Measurements from ENCODE around the gene TBC1D13. TPM values are rescaled to one million over a fixed set of nuclear protein-coding genes. Genes with fewer than 3 reads are reported as not detected.

The TBC1D13 gene
- polyA plus RNA-seq, 2 of the 4 experiments (the other 2 are of a cell fraction) = 13.9 to 17.6 TPM

DNA sequence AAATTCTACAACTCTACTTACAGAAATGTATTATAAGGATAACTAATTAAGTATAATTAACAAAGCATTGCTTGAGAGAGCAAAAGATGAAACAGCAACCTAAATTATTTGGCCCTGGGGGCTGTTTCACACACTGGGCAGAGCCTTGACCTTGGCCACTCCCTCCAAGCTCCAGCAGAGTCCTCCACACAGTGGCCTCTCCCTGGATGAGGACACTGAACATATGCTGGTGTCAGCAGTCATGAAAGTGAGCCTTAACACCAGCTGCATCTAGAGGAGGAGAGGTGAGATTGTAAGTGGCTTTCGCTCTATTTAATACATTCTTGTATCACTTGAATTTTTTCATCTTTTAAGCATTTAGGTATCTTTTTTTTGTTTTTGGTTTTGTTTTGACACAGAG is 39.8 kb upstream of the TBC1D13 start (continued):
- TF ChIP-seq EHMT2 (IDR thresholded peaks at IDR 0.05; ENCODE audit: low read depth) = no peak
- no peak for TF ChIP-seq FOSB (CRISPR knock-in tag; IDR thresholded peaks at IDR 0.05)
- TF ChIP-seq ELK1 (IDR thresholded peaks at IDR 0.05; ENCODE audit: low read depth, low read length) = no peak
- no peak for TF ChIP-seq ZNF302 (CRISPR knock-in tag; IDR thresholded peaks at IDR 0.05)
- TF ChIP-seq NR3C1 (IDR thresholded peaks at IDR 0.05) = no peak
- TF ChIP-seq ZFP36 (IDR thresholded peaks at IDR 0.05; ENCODE audit: borderline replicate concordance, partially characterized antibody) = no peak
- no peak for TF ChIP-seq MAX (IDR thresholded peaks at IDR 0.05)
- no peak for TF ChIP-seq MYC (IDR thresholded peaks at IDR 0.05; ENCODE audit: borderline replicate concordance, low read length)
- no peak for TF ChIP-seq NFE2L2 (conservative IDR thresholded peaks at IDR 0.05; ENCODE audit: low read length)
- TF ChIP-seq PHF8 (IDR thresholded peaks at IDR 0.05; ENCODE audit: borderline replicate concordance, low read depth) = no peak

DNA sequence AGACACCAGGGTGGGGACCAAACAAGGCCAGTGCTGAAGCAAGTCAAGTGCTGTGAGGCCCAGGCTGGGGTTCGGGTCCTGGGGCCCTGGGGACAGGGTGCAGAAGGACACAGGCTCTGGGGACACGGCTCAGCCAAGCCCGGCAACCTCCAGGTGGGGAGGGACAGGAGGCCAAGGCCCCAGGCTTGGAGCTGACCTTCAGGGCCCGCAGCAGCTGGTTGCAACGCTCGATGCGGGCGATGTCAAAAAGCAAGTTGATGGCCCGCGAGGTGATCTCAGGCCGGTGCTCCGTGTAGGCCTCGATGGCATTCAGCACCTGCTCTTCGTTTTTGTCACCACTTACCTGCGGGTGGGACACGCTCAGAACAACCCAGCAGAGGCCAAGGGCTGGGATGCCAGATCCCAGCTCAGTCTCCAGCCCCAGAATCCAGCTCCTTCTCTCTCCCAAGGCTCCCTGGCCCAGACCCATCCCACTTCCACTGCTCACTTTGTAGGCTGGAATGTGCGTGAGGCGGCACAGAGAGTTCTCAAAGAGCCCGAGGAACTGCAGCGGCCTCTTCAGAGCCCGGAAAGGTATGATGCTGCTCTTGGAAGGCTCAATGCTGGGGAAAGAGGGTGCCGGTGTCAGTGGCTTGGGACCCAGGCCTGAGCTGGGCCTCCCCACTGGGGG is 36.0 kb upstream of the TBC1D13 start:
- H3K4me3 ChIP-seq = no peak overlapping the region
- H3K9me3 ChIP-seq = no peaks in the 10 kb centered on the region
- no peak for DNase-seq (ENCODE audit: low read depth in 1 of 2, low spot score in 1 of 2)
- H3K4me1 ChIP-seq = no peaks in the 10 kb centered on the region
- TF ChIP-seq CBX2 (IDR thresholded peaks at IDR 0.05; ENCODE audit: borderline replicate concordance, low read depth) (no peak), ZFP36 (IDR thresholded peaks at IDR 0.05; ENCODE audit: borderline replicate concordance, partially characterized antibody) (no peak), POLR2AphosphoS2 (conservative IDR thresholded peaks at IDR 0.05; ENCODE audit: low read length) (no peak), HDAC2 (IDR thresholded peaks at IDR 0.05) (no peak), HEYL (CRISPR knock-in tag; IDR thresholded peaks at IDR 0.05) (no peak), RFX5 (IDR thresholded peaks at IDR 0.05) (no peak), ESRRA (IDR thresholded peaks at IDR 0.05; ENCODE audit: borderline replicate concordance, low read length) (no peak), ELK1 (IDR thresholded peaks at IDR 0.05; ENCODE audit: low read depth, low read length) (no peak), RAD21 (conservative IDR thresholded peaks at IDR 0.05 in 1 of 2, IDR thresholded peaks at IDR 0.05 in 1 of 2) (no peak), HOXA7 (CRISPR knock-in tag; IDR thresholded peaks at IDR 0.05) (no peak), HES2 (IDR thresholded peaks at IDR 0.05) (no peak), RNF2 (IDR thresholded peaks at IDR 0.05; ENCODE audit: borderline replicate concordance, low read depth) (no peak), HOXB13 (CRISPR knock-in tag; IDR thresholded peaks at IDR 0.05; ENCODE audit: low read depth) (no peak)
- TF ChIP-seq, protein P1, sequence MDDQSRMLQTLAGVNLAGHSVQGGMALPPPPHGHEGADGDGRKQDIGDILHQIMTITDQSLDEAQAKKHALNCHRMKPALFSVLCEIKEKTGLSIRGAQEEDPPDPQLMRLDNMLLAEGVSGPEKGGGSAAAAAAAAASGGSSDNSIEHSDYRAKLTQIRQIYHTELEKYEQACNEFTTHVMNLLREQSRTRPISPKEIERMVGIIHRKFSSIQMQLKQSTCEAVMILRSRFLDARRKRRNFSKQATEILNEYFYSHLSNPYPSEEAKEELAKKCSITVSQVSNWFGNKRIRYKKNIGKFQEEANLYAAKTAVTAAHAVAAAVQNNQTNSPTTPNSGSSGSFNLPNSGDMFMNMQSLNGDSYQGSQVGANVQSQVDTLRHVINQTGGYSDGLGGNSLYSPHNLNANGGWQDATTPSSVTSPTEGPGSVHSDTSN (IDR thresholded peaks at IDR 0.05) = no peak
- FAIRE-seq = no peak
- 86% methylated on average over 22 of the region's 22 CpGs for WGBS (ENCODE audit: missing lambda C conversion rate)
- CTCF ChIA-PET = interaction anchor here (0.6 to 4.4 kb wide), 8 partner anchors 8 to 177 kb away, joined by 3 to 21 read pairs (median 3); partner anchors contain the start of gene PKN3
- ATAC-seq = no peak; a peak in 1 of 6 replicates
- H3K27ac ChIP-seq = no peak overlapping the region
- POLR2A ChIA-PET = no interaction called here
- no peak overlapping the region for H3K4me2 ChIP-seq

All from A549 (cell line).